GM12878 (cell line): ENCODE results near the gene NDOR1.

Experiments
- JUND ChIP-seq: IDR thresholded peaks from 2 replicates; pipeline ENCODE4 v1.6.1; 2012; ENCODE audit warnings: low read depth, mild to moderate bottlenecking, low read length, improper control_type of control experiment, moderate library complexity
- TF ChIP-seq, protein P1 (sequence below), 3 experiments: IDR thresholded peaks in 2 of 3; conservative IDR thresholded peaks in 1 of 3; 2 replicates each; pipeline ENCODE4 v1.5.1; 2011; ENCODE audit warnings: low read depth in 3 of 3, low read length in 3 of 3, mild to moderate bottlenecking in 3 of 3, control low read depth in 2 of 3, moderate library complexity in 2 of 3, inconsistent platforms in 1 of 3, mixed read lengths in 1 of 3; ENCODE audit not compliant: control insufficient read depth in 2 of 3, insufficient read depth in 1 of 3; ENCODE audit errors: extremely low read depth in 1 of 3

DNA sequence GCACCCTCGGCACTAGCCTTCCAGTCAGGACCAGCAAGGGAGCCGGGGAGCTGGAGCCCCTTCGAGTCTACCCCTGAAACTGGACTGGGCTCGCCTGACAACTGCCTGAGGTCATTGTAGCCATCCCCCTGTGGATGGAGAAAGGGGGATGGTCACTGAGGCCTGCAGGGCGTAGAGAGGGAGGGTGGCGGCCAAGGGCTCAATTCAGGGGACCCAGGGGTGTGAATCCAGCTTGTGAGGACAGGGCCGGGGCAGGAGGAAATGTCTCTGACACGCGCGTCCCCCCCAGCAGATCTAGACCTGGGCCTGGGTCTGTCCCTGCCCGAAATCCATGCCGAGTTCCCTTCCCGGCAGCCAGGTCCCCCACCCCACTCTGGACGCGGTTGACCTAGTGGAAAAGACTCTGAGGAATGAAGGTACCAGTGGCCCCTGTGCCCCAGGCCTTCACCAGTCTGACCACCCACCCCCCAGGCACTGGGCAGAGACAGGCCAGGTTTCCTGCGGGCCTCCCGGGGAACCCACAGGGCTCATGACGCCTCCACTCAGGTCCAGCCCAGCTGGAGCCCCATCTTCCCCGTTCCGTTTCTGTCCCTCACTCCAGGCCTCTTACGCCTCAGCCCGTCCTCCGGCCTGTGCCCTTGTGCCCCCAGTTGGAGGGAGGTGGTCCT is 26.0 kb downstream of the NDOR1 start:
- TF ChIP-seq, protein P1, sequence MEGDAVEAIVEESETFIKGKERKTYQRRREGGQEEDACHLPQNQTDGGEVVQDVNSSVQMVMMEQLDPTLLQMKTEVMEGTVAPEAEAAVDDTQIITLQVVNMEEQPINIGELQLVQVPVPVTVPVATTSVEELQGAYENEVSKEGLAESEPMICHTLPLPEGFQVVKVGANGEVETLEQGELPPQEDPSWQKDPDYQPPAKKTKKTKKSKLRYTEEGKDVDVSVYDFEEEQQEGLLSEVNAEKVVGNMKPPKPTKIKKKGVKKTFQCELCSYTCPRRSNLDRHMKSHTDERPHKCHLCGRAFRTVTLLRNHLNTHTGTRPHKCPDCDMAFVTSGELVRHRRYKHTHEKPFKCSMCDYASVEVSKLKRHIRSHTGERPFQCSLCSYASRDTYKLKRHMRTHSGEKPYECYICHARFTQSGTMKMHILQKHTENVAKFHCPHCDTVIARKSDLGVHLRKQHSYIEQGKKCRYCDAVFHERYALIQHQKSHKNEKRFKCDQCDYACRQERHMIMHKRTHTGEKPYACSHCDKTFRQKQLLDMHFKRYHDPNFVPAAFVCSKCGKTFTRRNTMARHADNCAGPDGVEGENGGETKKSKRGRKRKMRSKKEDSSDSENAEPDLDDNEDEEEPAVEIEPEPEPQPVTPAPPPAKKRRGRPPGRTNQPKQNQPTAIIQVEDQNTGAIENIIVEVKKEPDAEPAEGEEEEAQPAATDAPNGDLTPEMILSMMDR (IDR thresholded peaks at IDR 0.05 in 2 of 3, conservative IDR thresholded peaks at IDR 0.05 in 1 of 3; ENCODE audit: control insufficient read depth in 2 of 3, extremely low read depth in 1 of 3, insufficient read depth in 1 of 3, low read depth in 3 of 3, low read length in 3 of 3): no peak
- no peak for TF ChIP-seq JUND
